MM.1S (cell line): Measurements from ENCODE around the gene TSSK1B.

Source experiments
- DNase-seq: peaks from one replicate; pipeline ENCODE4 v3.0.0-alpha.2; 2015
- H2AFZ ChIP-seq: fragments of 300-600 bp; sonication (generic); 2 replicates; pipeline ENCODE4 v1.6.0; 2016; ENCODE audit warnings: antibody characterized with exemption, low read length
- H3F3A ChIP-seq: fragments of 300-600 bp; sonication (generic); 2 replicates; pipeline ENCODE4 v1.6.1; 2016; ENCODE audit warnings: mild to moderate bottlenecking, antibody characterized with exemption, low read length, moderate library complexity, mixed read lengths; ENCODE audit not compliant: insufficient read depth
- H3K27ac ChIP-seq: fragments of 300-600 bp; sonication (generic); 2 replicates; pipeline ENCODE4 v1.5.1; 2016; ENCODE audit warnings: mild to moderate bottlenecking, low read length
- H3K27me3 ChIP-seq: fragments of 300-600 bp; sonication (generic); replicated peaks from 2 replicates; pipeline ENCODE4 v1.6.0; 2016; ENCODE audit warnings: low read length; ENCODE audit not compliant: insufficient read depth
- H3K36me3 ChIP-seq: fragments of 300-600 bp; sonication (generic); replicated peaks from 2 replicates; pipeline ENCODE4 v1.6.1; 2016; ENCODE audit warnings: mild to moderate bottlenecking, low read length, mixed read lengths; ENCODE audit not compliant: insufficient read depth
- H3K4me1 ChIP-seq: fragments of 300-600 bp; sonication (generic); 2 replicates; pipeline ENCODE4 v1.6.1; 2016; ENCODE audit warnings: low read length, mixed read lengths
- H3K4me2 ChIP-seq: fragments of 300-600 bp; sonication (generic); 2 replicates; pipeline ENCODE4 v1.6.0; 2016; ENCODE audit warnings: low read depth, low read length
- H3K4me3 ChIP-seq: fragments of 300-600 bp; sonication (generic); 2 replicates; pipeline ENCODE4 v1.5.1; 2016; ENCODE audit warnings: low read length, mixed read lengths
- H3K79me2 ChIP-seq: fragments of 300-600 bp; sonication (generic); 2 replicates; pipeline ENCODE4 v1.6.1; 2016; ENCODE audit warnings: mixed run types, low read length, mixed read lengths
- H3K9ac ChIP-seq: fragments of 300-600 bp; sonication (generic); 2 replicates; pipeline ENCODE4 v1.6.1; 2016; ENCODE audit warnings: low read length, mixed read lengths
- H3K9me2 ChIP-seq: fragments of 300-600 bp; sonication (generic); replicated peaks from 2 replicates; pipeline ENCODE4 v1.6.1; 2016; ENCODE audit warnings: mild to moderate bottlenecking, low read length, mixed read lengths; ENCODE audit not compliant: insufficient read depth
- H3K9me3 ChIP-seq: fragments of 300-600 bp; sonication (generic); replicated peaks from 2 replicates; pipeline ENCODE4 v1.6.1; 2016; ENCODE audit warnings: mild to moderate bottlenecking, low read length, mixed read lengths; ENCODE audit not compliant: insufficient read depth
- H4K20me1 ChIP-seq: fragments of 300-600 bp; sonication (generic); 2 replicates; pipeline ENCODE4 v1.6.1; 2016; ENCODE audit warnings: mild to moderate bottlenecking, low read length, moderate library complexity, mixed read lengths; ENCODE audit not compliant: insufficient read depth
- EZH2 ChIP-seq: fragments of 300-600 bp; sonication (generic); optimal IDR thresholded peaks from 2 replicates; pipeline ENCODE3; 2017; ENCODE audit warnings: low read depth, mild to moderate bottlenecking, antibody characterized with exemption, low read length, mixed read lengths
- EZH2phosphoT487 ChIP-seq: fragments of 300-600 bp; sonication (generic); IDR thresholded peaks from 2 replicates; pipeline ENCODE4 v1.6.1; 2018; ENCODE audit warnings: antibody characterized with exemption, low read length
- TF ChIP-seq, protein P1 (sequence below): fragments of 300-600 bp; sonication (generic); IDR thresholded peaks from 2 replicates; pipeline ENCODE4 v1.5.1; 2016; ENCODE audit warnings: antibody characterized with exemption, low read length, mixed read lengths

Gene TSSK1B

DNA sequence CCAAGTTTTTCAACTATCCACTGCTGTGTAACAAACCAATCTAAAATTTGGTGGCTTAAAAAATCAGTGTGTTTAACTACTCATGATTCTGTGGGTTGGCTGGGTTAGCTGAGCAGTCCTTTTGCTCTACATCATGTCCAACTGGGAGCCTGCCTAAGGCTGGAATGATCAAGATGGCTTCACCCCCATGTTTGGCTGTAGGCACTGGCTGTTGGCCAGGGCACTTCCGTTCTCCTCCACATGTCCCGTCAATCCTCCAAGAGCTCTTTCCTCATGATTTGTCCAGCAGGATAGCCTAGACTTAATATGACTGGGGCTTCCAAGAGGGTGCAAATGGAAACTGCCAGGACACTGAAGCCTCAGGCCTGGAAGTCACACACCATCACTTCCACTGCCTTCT lies 17.0 kb upstream of the TSSK1B start:
- no peaks in the 10 kb centered on the region for H3K27me3 ChIP-seq
- H3K79me2 ChIP-seq = no peaks in the 10 kb centered on the region
- TF ChIP-seq, protein P1, sequence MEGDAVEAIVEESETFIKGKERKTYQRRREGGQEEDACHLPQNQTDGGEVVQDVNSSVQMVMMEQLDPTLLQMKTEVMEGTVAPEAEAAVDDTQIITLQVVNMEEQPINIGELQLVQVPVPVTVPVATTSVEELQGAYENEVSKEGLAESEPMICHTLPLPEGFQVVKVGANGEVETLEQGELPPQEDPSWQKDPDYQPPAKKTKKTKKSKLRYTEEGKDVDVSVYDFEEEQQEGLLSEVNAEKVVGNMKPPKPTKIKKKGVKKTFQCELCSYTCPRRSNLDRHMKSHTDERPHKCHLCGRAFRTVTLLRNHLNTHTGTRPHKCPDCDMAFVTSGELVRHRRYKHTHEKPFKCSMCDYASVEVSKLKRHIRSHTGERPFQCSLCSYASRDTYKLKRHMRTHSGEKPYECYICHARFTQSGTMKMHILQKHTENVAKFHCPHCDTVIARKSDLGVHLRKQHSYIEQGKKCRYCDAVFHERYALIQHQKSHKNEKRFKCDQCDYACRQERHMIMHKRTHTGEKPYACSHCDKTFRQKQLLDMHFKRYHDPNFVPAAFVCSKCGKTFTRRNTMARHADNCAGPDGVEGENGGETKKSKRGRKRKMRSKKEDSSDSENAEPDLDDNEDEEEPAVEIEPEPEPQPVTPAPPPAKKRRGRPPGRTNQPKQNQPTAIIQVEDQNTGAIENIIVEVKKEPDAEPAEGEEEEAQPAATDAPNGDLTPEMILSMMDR = no peak
- TF ChIP-seq EZH2phosphoT487 = no peak
- TF ChIP-seq EZH2 = no peak
- no peaks in the 10 kb centered on the region for H3K4me1 ChIP-seq
- H3K9ac ChIP-seq = no peak overlapping the region
- no peak for DNase-seq
- no peak overlapping the region for H3K4me3 ChIP-seq
- no peaks in the 10 kb centered on the region for H3K9me3 ChIP-seq
- H4K20me1 ChIP-seq = no peaks in the 10 kb centered on the region
- H2AFZ ChIP-seq = no peak overlapping the region
- H3K27ac ChIP-seq = no peak overlapping the region
- H3F3A ChIP-seq = no peaks in the 10 kb centered on the region
- no peaks in the 10 kb centered on the region for H3K36me3 ChIP-seq
- no peak overlapping the region for H3K4me2 ChIP-seq
- no peaks in the 10 kb centered on the region for H3K9me2 ChIP-seq

DNA sequence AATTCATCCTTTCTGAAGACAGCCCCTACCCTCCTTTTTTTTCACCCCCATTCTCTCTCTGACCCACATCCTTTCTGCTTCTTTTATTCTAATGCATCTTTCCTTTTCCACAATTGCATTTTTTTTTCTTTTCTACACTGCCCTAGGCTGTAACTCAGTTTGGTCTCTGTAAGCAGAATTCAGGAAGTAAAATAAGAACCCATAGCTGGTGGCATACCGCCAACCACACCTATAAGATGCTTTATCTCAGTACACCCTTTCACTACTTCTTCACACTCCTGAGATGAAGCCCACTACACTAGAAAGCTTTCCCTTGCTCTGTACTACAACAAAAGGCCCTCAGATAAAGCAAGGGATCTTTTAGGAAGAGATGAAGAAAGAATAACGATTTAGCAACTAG lies 16.1 kb upstream of the TSSK1B start:
- DNase-seq = no peak
- Histone ChIP-seq H3K9me3 (no peaks in the 10 kb centered on the region), H3K36me3 (no peaks in the 10 kb centered on the region), H3K4me2 (no peak overlapping the region), H4K20me1 (no peaks in the 10 kb centered on the region), H3K9ac (no peak overlapping the region), H3F3A (no peaks in the 10 kb centered on the region), H3K27ac (no peak overlapping the region), H2AFZ (no peak overlapping the region), H3K9me2 (no peaks in the 10 kb centered on the region), H3K27me3 (no peaks in the 10 kb centered on the region), H3K4me1 (no peaks in the 10 kb centered on the region), H3K4me3 (no peak overlapping the region), H3K79me2 (no peaks in the 10 kb centered on the region)
- TF ChIP-seq, protein P1 = no peak
- TF ChIP-seq EZH2phosphoT487 (no peak), EZH2 (no peak)

DNA sequence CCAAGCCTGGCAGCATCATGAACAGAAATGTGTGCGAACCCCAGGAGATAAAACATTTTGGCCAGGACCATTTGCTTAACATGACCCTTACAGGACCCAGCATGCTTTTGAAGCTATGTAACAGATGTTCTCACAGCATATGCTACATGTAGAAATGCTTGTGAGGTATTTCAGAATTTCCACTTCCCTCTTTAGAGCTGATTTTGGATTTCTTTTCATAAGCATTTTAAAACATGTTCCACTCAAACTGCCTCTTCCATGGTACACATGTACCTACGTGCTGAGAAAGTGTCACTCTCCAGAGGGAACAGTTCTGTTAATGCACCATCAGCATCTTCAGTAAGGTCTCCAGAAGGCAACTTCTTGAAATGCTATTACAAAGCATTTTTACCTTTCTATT lies 15.7 kb upstream of the TSSK1B start:
- Histone ChIP-seq H3K4me3 (no peak overlapping the region), H3K27me3 (no peaks in the 10 kb centered on the region), H3K9ac (no peak overlapping the region), H3K9me3 (no peaks in the 10 kb centered on the region), H3K4me2 (no peak overlapping the region), H3K79me2 (no peaks in the 10 kb centered on the region), H4K20me1 (no peaks in the 10 kb centered on the region), H3F3A (no peaks in the 10 kb centered on the region), H3K36me3 (no peaks in the 10 kb centered on the region), H3K9me2 (no peaks in the 10 kb centered on the region), H2AFZ (no peak overlapping the region), H3K4me1 (no peaks in the 10 kb centered on the region), H3K27ac (no peak overlapping the region)
- TF ChIP-seq EZH2phosphoT487 (no peak), EZH2 (no peak)
- TF ChIP-seq, protein P1 = no peak
- no peak for DNase-seq
